Activated CD8-positive, alpha-beta memory T cell treated with anti-CD3 and anti-CD28 coated beads for 1 hour (primary cell): ENCODE data around the gene CHD3.

Source experiments
- DNase-seq, 2 donors: peaks; one replicate each; pipeline ENCODE4 v3.0.0-alpha.2; 2020; ENCODE audit warnings: low read depth in 1 of 2; ENCODE audit errors: extremely low read depth in 1 of 2

The CHD3 gene

GRCh38 chr17:7888184-7888920 lies at the start of gene CHD3:
Gene CHD3 (plus strand): TSS chr17:7888789. CDS start chr17:7889001, 212 bp downstream.
- DNase-seq, result no peak

GRCh38 chr17:7839190-7839875 lies 49.3 kb upstream of the CHD3 start:
- DNase-seq, result no peak

- DNase-seq, result no peak
Measured at GRCh38 chr17:7839876-7840261, 48.7 kb upstream of the CHD3 start.

GRCh38 chr17:7840441-7840840 lies 48.1 kb upstream of the CHD3 start:
- no peak for DNase-seq

- no peak for DNase-seq
Measured at GRCh38 chr17:7840875-7841274, 47.7 kb upstream of the CHD3 start.

- DNase-seq, result peak; percentile 88 to 91
Measured at GRCh38 chr17:7841396-7841914, 47.1 kb upstream of the CHD3 start.

- DNase-seq, result peak; percentile 75 to 76
Measured at GRCh38 chr17:7841915-7842379, 46.6 kb upstream of the CHD3 start.

- DNase-seq, result peak; percentile 92 to 99
Measured at GRCh38 chr17:7842380-7843256, 46.0 kb upstream of the CHD3 start.

GRCh38 chr17:7843257-7843535 lies 45.4 kb upstream of the CHD3 start:
- DNase-seq, result no peak

GRCh38 chr17:7843536-7844291 lies 44.9 kb upstream of the CHD3 start:
- DNase-seq, result peak; percentile 82 to 88

GRCh38 chr17:7844292-7845154 lies 44.1 kb upstream of the CHD3 start:
- DNase-seq, result peak in 1 of 2 donors; percentile 67

- DNase-seq, result no peak
Measured at GRCh38 chr17:7845359-7846062, 43.1 kb upstream of the CHD3 start.

GRCh38 chr17:7846063-7846735 lies 42.4 kb upstream of the CHD3 start:
- DNase-seq, result no peak

GRCh38 chr17:7846765-7847661 lies 41.6 kb upstream of the CHD3 start:
- no peak for DNase-seq

- DNase-seq, result no peak
Measured at GRCh38 chr17:7848131-7848579, 40.4 kb upstream of the CHD3 start.

- no peak for DNase-seq
Measured at GRCh38 chr17:7848739-7849129, 39.9 kb upstream of the CHD3 start.

- DNase-seq, result no peak
Measured at GRCh38 chr17:7849130-7849750, 39.3 kb upstream of the CHD3 start.
